OCI-LY7 (cell line): Measurements from ENCODE around the gene OSBPL7. TPM values are rescaled to one million over a fixed set of nuclear protein-coding genes. Genes with fewer than 3 reads are reported as not detected.

Experiments used
- BruUV-seq: library from RNA; stranded (reverse); fragments of 400-500 nt; replicated peaks from 2 replicates; lab custom pipeline; 2021; lab: Mats Ljungman, UMichigan
- CTCF ChIA-PET: fragments of 300-600 bp; sonication (Branson Sonifier 250); formaldehyde crosslinking; loops from one replicate; lab custom pipeline; 2022; ENCODE audit warnings: antibody characterized with exemption; ENCODE audit not compliant: unreplicated experiment; lab: Charles Lee
- POLR2A ChIA-PET: fragments of 300-600 bp; sonication (Branson Sonifier 250); formaldehyde crosslinking; loops from one replicate; lab custom pipeline; 2022; ENCODE audit warnings: antibody characterized with exemption; lab: Charles Lee
- DNase-seq: peaks from one replicate; pipeline ENCODE4 v3.0.0-alpha.2; 2015; ENCODE audit warnings: low spot score
- H2AFZ ChIP-seq: fragments of 200-600 bp; sonication (generic), shearing (Covaris generic); 2 replicates; pipeline ENCODE4 v1.6.1; 2014; ENCODE audit warnings: mild to moderate bottlenecking, antibody characterized with exemption, low read length, moderate library complexity
- H3K27ac ChIP-seq: fragments of 200-600 bp; sonication (generic); 2 replicates; pipeline ENCODE4 v1.5.1; 2014; ENCODE audit warnings: mixed run types, low read depth, mild to moderate bottlenecking, moderate library complexity, low read length, inconsistent platforms; ENCODE audit not compliant: poor library complexity, severe bottlenecking
- H3K36me3 ChIP-seq: fragments of 200-600 bp; sonication (generic); 2 replicates; pipeline ENCODE4 v1.6.1; 2014; ENCODE audit warnings: mild to moderate bottlenecking, antibody characterized with exemption, low read length, moderate library complexity, mixed read lengths; ENCODE audit not compliant: insufficient read depth
- H3K4me1 ChIP-seq: fragments of 200-600 bp; sonication (generic); 2 replicates; pipeline ENCODE4 v1.5.1; 2014; ENCODE audit warnings: mild to moderate bottlenecking, low read length; ENCODE audit not compliant: insufficient read depth, poor library complexity, severe bottlenecking
- H3K4me2 ChIP-seq: fragments of 200-600 bp; sonication (generic); 2 replicates; pipeline ENCODE4 v1.6.1; 2014; ENCODE audit warnings: mild to moderate bottlenecking, low read length
- H3K4me3 ChIP-seq: fragments of 200-600 bp; sonication (generic); 2 replicates; pipeline ENCODE4 v1.5.1; 2014; ENCODE audit warnings: mild to moderate bottlenecking, low read depth, low read length; ENCODE audit not compliant: poor library complexity, severe bottlenecking
- H3K79me2 ChIP-seq: fragments of 200-600 bp; sonication (generic); 2 replicates; pipeline ENCODE4 v1.6.1; 2016; ENCODE audit warnings: low read depth, mild to moderate bottlenecking, low read length, moderate library complexity, mixed read lengths; ENCODE audit not compliant: insufficient read depth
- H3K9me2 ChIP-seq: fragments of 200-600 bp; sonication (generic); 2 replicates; pipeline ENCODE4 v1.6.1; 2016; ENCODE audit warnings: mild to moderate bottlenecking, low read length, mixed read lengths; ENCODE audit not compliant: insufficient read depth
- H3K9me3 ChIP-seq: fragments of 200-600 bp; sonication (generic); 2 replicates; pipeline ENCODE4 v1.6.1; 2014; ENCODE audit warnings: mild to moderate bottlenecking, mixed run types, low read length, mixed read lengths
- H4K20me1 ChIP-seq: fragments of 200-600 bp; sonication (generic); 2 replicates; pipeline ENCODE4 v1.6.1; 2014; ENCODE audit warnings: mild to moderate bottlenecking, antibody characterized with exemption, low read length, moderate library complexity, mixed read lengths; ENCODE audit not compliant: insufficient read depth
- CTCF ChIP-seq: fragments of 200-600 bp; sonication (generic); conservative IDR thresholded peaks from 2 replicates; pipeline ENCODE4 v1.5.1; 2014; ENCODE audit warnings: mild to moderate bottlenecking, antibody characterized with exemption, low read length, moderate library complexity, mixed read lengths
- EZH2phosphoT487 ChIP-seq: fragments of 200-600 bp; sonication (generic); IDR thresholded peaks from 2 replicates; pipeline ENCODE4 v1.6.1; 2018; ENCODE audit warnings: low read depth, borderline replicate concordance, mild to moderate bottlenecking, mixed run types, antibody characterized with exemption, low read length, moderate library complexity, mixed read lengths
- intact Hi-C: fragments of 100-400 bp; cut with micrococcal nuclease; formaldehyde crosslinking; loops from one replicate; pipeline ENCODE4 v1.10.0; 2022; ENCODE audit not compliant: unreplicated experiment
- total RNA-seq, 2 experiments: library from RNA; depleted of rRNA in 1 of 2; stranded (reverse); fragments of >200 nt in 1 of 2; shearing (Covaris generic) in 1 of 2; gene quantifications; 2 replicates each; pipeline ENCODE4 v1.2.3, GENCODE V29; 2014 to 2022

The OSBPL7 gene
- total RNA-seq, 2 experiments from 2014 or later = 24.4 to 35.7 TPM

GRCh38 chr17:47808830-47809480 lies 12.6 kb downstream of the OSBPL7 start:
- Histone ChIP-seq H4K20me1 (no peaks in the 10 kb centered on the region), H3K4me2 (no peak overlapping the region), H3K9me2 (no peaks in the 10 kb centered on the region), H3K4me3 (no peak overlapping the region), H3K27ac (no peak overlapping the region), H3K4me1 (no peaks in the 10 kb centered on the region), H3K79me2 (no peaks in the 10 kb centered on the region), H3K9me3 (no peaks in the 10 kb centered on the region), H3K36me3 (peaks cover 12% of the 10 kb centered on the region; the same call in 1 of the 2 replicates), H2AFZ (no peak overlapping the region)
- CTCF ChIA-PET = no interaction called here
- POLR2A ChIA-PET = no interaction called here
- no peak for DNase-seq
- intact Hi-C loops = no loop called here
- TF ChIP-seq EZH2phosphoT487 (no peak), CTCF (no peak)
- no TSS peak for BruUV-seq

- ChIA-PET POLR2A (no interaction called here), CTCF (no interaction called here)
- no peak overlapping the region for H3K4me2 ChIP-seq
- H3K36me3 ChIP-seq = peaks cover 12% of the 10 kb centered on the region; the same call in 1 of the 2 replicates
- no peaks in the 10 kb centered on the region for H3K4me1 ChIP-seq
- H3K9me2 ChIP-seq = no peaks in the 10 kb centered on the region
- TF ChIP-seq CTCF = no peak
- no peak for TF ChIP-seq EZH2phosphoT487
- H3K9me3 ChIP-seq = no peaks in the 10 kb centered on the region
- no peaks in the 10 kb centered on the region for H4K20me1 ChIP-seq
- no TSS peak for BruUV-seq
- no peak overlapping the region for H3K27ac ChIP-seq
- no peak for DNase-seq
- no peaks in the 10 kb centered on the region for H3K79me2 ChIP-seq
- H2AFZ ChIP-seq = no peak overlapping the region
- intact Hi-C loops = no loop called here
- no peak overlapping the region for H3K4me3 ChIP-seq
Observed at GRCh38 chr17:47808036-47808829, 13.4 kb downstream of the OSBPL7 start.

GRCh38 chr17:47807421-47807820 lies 14.2 kb downstream of the OSBPL7 start:
- Histone ChIP-seq H3K79me2 (no peaks in the 10 kb centered on the region), H3K27ac (no peak overlapping the region), H3K9me2 (no peaks in the 10 kb centered on the region), H3K9me3 (no peaks in the 10 kb centered on the region), H3K4me1 (no peaks in the 10 kb centered on the region), H3K4me3 (no peak overlapping the region), H3K36me3 (peaks cover 12% of the 10 kb centered on the region; the same call in 1 of the 2 replicates), H4K20me1 (no peaks in the 10 kb centered on the region), H2AFZ (no peak overlapping the region), H3K4me2 (no peak overlapping the region)
- ChIA-PET CTCF (no interaction called here), POLR2A (no interaction called here)
- BruUV-seq = no TSS peak
- intact Hi-C loops = no loop called here
- no peak for TF ChIP-seq CTCF
- no peak for TF ChIP-seq EZH2phosphoT487
- DNase-seq = no peak
